ENCODE results near the gene BSPRY.
"Not testable (repeated sequence)": the region's sequence is repeated elsewhere in the genome, so short reads cannot be mapped to it uniquely, and the experiment has no call there.

DNA sequence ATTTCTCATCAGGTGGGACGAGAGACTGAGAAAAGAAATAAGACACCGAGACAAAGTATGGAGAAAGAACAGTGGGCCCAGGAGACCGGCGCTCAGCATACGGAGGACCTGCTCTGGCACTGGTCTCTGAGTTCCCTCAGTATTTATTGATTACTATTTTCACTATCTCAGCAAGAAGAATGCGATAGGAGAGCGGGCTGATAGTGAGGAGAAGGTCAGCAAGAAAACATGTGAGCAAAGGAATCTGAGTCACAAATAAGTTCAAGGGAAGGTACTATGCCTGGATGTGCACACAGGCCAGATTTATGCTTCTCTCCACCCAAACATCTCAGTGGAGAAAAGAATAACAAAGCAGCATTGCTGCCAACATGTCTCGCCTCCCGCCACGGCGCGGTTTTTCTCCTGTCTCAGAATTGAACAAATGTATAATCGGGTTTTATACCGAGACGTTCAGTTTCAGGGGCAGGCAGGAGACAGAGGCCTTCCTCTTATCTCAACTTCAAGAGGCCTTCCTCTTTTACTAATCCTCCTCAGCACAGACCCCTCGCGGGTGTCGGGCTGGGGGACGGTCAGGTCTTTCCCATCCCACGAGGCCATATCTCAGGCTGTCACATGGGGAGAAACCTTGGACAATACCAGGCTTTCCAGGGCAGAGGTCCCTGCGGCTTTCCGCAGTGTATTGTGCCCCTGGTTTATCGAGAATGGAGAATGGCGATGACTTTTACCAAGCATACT, 29.9 kb downstream of the BSPRY start:
- not testable (repeated sequence) for TF ChIP-seq SMAD1 (CRISPR knock-in tag; IDR thresholded peaks at IDR 0.05; ENCODE audit: borderline replicate concordance, low read depth); ZKSCAN1 (IDR thresholded peaks at IDR 0.05; ENCODE audit: low read length)
- TF ChIP-seq RXRA (CRISPR knock-in tag; IDR thresholded peaks at IDR 0.05) (0 out of 2 replicates have a peak, but pooled peaks have one; percentile 43), FOXA3 (CRISPR knock-in tag; IDR thresholded peaks at IDR 0.05) (peak; percentile 7; the same call in 1 of the 2 replicates)
